HepG2 (cell line): ENCODE results near the gene PREX1. TPM values are rescaled to one million over a fixed set of nuclear protein-coding genes. Genes with fewer than 3 reads are reported as not detected.

ENCODE experiments used
- ATAC-seq: fragments of 200-7000 bp; cut with Tn5 transposase; 3 replicates; pipeline ENCODE4 v1.9.1; 2020; ENCODE audit warnings: mild to moderate bottlenecking, moderate library complexity
- BruUV-seq: library from RNA; stranded (reverse); fragments of 400-500 nt; replicated peaks from 2 replicates; lab custom pipeline; 2021; lab: Mats Ljungman, UMichigan
- CTCF ChIA-PET: fragments of 300-600 bp; formaldehyde crosslinking; extraction: SDS; loops from one replicate; lab custom pipeline; 2021; ENCODE audit warnings: low total read pairs, inconsistent platforms, low intra/inter-chr PET ratio; lab: Yijun Ruan, JAX
- POLR2A ChIA-PET: fragments of 350-600 bp; sonication (Branson Sonifier 250); formaldehyde crosslinking; loops from one replicate; lab custom pipeline; 2020; ENCODE audit warnings: antibody characterized with exemption, inconsistent platforms; lab: Yijun Ruan, JAX
- DNase-seq: peaks from one replicate; pipeline ENCODE4 v3.0.0-alpha.2; 2015; ENCODE audit warnings: low spot score
- FAIRE-seq: peaks from 3 replicates; lab custom pipeline; 2011; peaks lifted over from hg19 to GRCh38; lab: Jason Lieb, UNC
- H2AFZ ChIP-seq: one replicate; pipeline ENCODE4 v1.6.1; 2011; ENCODE audit warnings: low read length, inconsistent platforms
- H3K27ac ChIP-seq: fragments of 300-600 bp; 3 replicates; pipeline ENCODE4 v1.8.0; 2011; ENCODE audit warnings: mixed run types, mild to moderate bottlenecking, mixed read lengths, low read length, inconsistent platforms; ENCODE audit not compliant: insufficient read depth; ENCODE audit errors: extremely low read length
- H3K27me3 ChIP-seq, 2 experiments: fragments of 200-600 bp in 1 of 2; 2 replicates in 1 of 2; 3 replicates in 1 of 2; pipeline versions ENCODE4 v1.6.0 to v1.8.0; 2011; ENCODE audit warnings: low read length in 2 of 2, mild to moderate bottlenecking in 2 of 2, moderate library complexity in 2 of 2, inconsistent platforms in 1 of 2; ENCODE audit not compliant: insufficient read depth in 2 of 2, control insufficient read depth in 1 of 2
- H3K36me3 ChIP-seq, 2 experiments: fragments of 200-600 bp in 1 of 2; replicated peaks in 1 of 2; 2 replicates in 1 of 2; 3 replicates in 1 of 2; pipeline versions ENCODE4 v1.5.1 to v1.8.0; 2011; ENCODE audit warnings: low read length in 2 of 2, inconsistent platforms in 1 of 2; ENCODE audit not compliant: insufficient read depth in 2 of 2, control insufficient read depth in 1 of 2
- H3K4me1 ChIP-seq: 2 replicates; pipeline ENCODE4 v1.5.1; 2012; ENCODE audit warnings: low read length, inconsistent platforms; ENCODE audit not compliant: insufficient read depth
- H3K4me2 ChIP-seq: 2 replicates; pipeline ENCODE4 v1.6.0; 2011; ENCODE audit warnings: low read depth, low read length, inconsistent platforms
- H3K4me3 ChIP-seq, 3 experiments: fragments of 200-600 bp in 1 of 3; sonication (generic), shearing (Covaris generic) in 1 of 3; replicated peaks in 1 of 3; 2 replicates each; pipeline ENCODE4 v1.5.1; 2011 to 2016; ENCODE audit warnings: low read length in 3 of 3, inconsistent platforms in 2 of 3, low read depth in 2 of 3, mild to moderate bottlenecking in 2 of 3, control low read depth in 1 of 3, mixed read lengths in 1 of 3; ENCODE audit not compliant: insufficient read depth in 1 of 3
- H3K79me2 ChIP-seq: one replicate; pipeline ENCODE4 v1.6.1; 2011; ENCODE audit warnings: low read length, inconsistent platforms; ENCODE audit not compliant: insufficient read depth
- H3K9ac ChIP-seq: 2 replicates; pipeline ENCODE4 v1.6.0; 2011; ENCODE audit warnings: mild to moderate bottlenecking, low read depth, low read length, inconsistent platforms; ENCODE audit not compliant: insufficient read depth
- H3K9me3 ChIP-seq: 2 replicates; pipeline ENCODE4 v1.5.1; 2012; ENCODE audit warnings: mild to moderate bottlenecking, low read length
- H4K20me1 ChIP-seq: 2 replicates; pipeline ENCODE4 v1.6.0; 2011; ENCODE audit warnings: inconsistent platforms, mild to moderate bottlenecking, low read length, moderate library complexity; ENCODE audit not compliant: insufficient read depth
- ELF4 ChIP-seq: sonication (generic); formaldehyde crosslinking; IDR thresholded peaks from 2 replicates; pipeline ENCODE4 v1.5.0; 2020; ENCODE audit warnings: missing genetic modification reagents, mild to moderate bottlenecking, moderate library complexity, borderline replicate concordance
- TCF7L2 ChIP-seq: IDR thresholded peaks from 2 replicates; pipeline ENCODE4 v1.6.1; 2011; ENCODE audit warnings: mild to moderate bottlenecking, low read depth, low read length, moderate library complexity
- ZNF17 ChIP-seq: sonication (generic); formaldehyde crosslinking; IDR thresholded peaks from 2 replicates; pipeline ENCODE4 v1.5.0; 2020; ENCODE audit warnings: mild to moderate bottlenecking, missing genetic modification reagents
- ZNF768 ChIP-seq: sonication (generic); formaldehyde crosslinking; IDR thresholded peaks from 2 replicates; pipeline ENCODE4 v1.4.0; 2020; ENCODE audit warnings: missing genetic modification reagents
- WGBS: methylation state at CpG from one replicate; pipeline ENCODE4 v1.1.6; 2017; ENCODE audit warnings: low lambda C conversion rate; 5-methylcytosine and 5-hydroxymethylcytosine counted together
- in situ Hi-C: cut with HindIII; loops from 2 replicates; pipeline ENCODE4 v1.10.0; 2017; ENCODE audit warnings: low pct_unique_long_range_greater_than_20kb; ENCODE audit not compliant: extremely low pct_ligation_motif_present
- intact Hi-C: fragments of 100-400 bp; cut with micrococcal nuclease; formaldehyde crosslinking; loops from one replicate; pipeline ENCODE4 v1.10.0; 2022; ENCODE audit not compliant: unreplicated experiment
- polyA plus RNA-seq, 8 experiments: library from polyadenylated mRNA; depleted of rRNA in 3 of 8; stranded (reverse) in 7 of 8; unstranded in 1 of 8; fragments of >200 nt; fragmentation: Illumina TruSeq in 4 of 8; extraction: Trizol in 4 of 8; gene quantifications; 2 replicates each; pipeline versions ENCODE4 v1.2.1 to v1.2.3, GENCODE V29; 2011 to 2016; ENCODE audit warnings: low read depth in 4 of 8, missing spikeins in 1 of 8, mixed read lengths in 1 of 8; ENCODE audit not compliant: insufficient read depth in 1 of 8
- total RNA-seq, 5 experiments: library from RNA; depleted of rRNA; stranded (reverse); fragments of >200 nt; fragmentation: Illumina TruSeq; extraction: Trizol; gene quantifications; 2 replicates each; pipeline ENCODE4 v1.2.3, GENCODE V29; 2016; ENCODE audit warnings: low read depth in 1 of 5
- TF ChIP-seq, protein P1 (sequence below): sonication (generic); formaldehyde crosslinking; IDR thresholded peaks from 2 replicates; pipeline ENCODE4 v1.8.0; 2022; ENCODE audit warnings: mild to moderate bottlenecking, missing genetic modification reagents, borderline replicate concordance

PREX1 gene
- total and polyA plus RNA-seq, 2 of the 13 experiments (the other 11 are each of a cell fraction or from before 2014, with no cell fraction given), result 0.02 to 0.04 TPM

DNA sequence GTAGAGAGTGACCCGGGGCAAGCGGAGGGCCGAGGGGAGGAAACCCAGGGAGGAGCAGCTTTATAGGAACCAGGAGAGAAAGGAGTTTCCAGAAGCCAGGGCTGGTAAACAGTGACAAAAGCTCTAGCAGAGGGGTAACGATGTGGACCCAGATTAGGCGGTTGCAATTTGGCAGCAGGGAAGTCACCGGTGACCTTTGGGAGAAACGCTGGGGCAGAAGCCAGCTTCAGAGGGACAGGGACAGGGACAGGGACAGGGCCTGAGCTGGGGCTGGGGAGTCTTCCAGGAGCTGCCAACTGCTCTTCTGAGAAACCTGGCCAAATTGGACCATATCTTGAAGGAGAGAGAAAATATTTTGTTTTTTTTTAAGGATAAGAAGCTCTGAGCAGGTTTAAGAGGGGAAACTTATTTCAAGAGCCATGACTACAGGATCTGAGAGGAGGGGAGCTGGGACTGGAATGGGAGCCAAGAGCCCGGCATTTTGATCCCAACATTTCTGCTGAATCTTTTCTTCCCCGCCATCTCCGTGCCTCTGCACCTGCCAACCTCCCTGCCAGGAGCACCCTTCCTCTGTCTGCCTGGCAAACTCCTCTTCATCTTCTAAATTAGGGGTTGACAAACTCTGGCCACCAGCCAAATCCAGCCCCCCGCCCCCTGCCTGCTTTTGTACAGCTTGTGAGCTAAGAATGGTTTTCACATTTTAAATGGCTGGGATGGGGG lies 22.6 kb upstream of the PREX1 start:
- H3K36me3 ChIP-seq, result no peaks in the 10 kb centered on the region
- DNase-seq (no peak), ATAC-seq (peak; percentile 21; the same call in 1 of the 3 replicates)
- WGBS, result 35% methylated on average over 11 of the region's 11 CpGs
- no peak overlapping the region for H3K4me2 ChIP-seq
- no peak overlapping the region for H3K27ac ChIP-seq
- H4K20me1 ChIP-seq, result no peaks in the 10 kb centered on the region
- BruUV-seq, result no TSS peak
- H3K27me3 ChIP-seq, result peaks cover 5 to 23% of the 10 kb centered on the region in 2 experiments; a peak in 4 of 5 replicates
- intact Hi-C loops, result no loop called here
- H3K4me1 ChIP-seq, result peaks cover 21% of the 10 kb centered on the region
- no peak overlapping the region for H3K4me3 ChIP-seq
- TF ChIP-seq TCF7L2, result no peak
- TF ChIP-seq ELF4 (CRISPR knock-in tag), result peak; percentile 29; the same call in 1 of the 2 replicates
- TF ChIP-seq, all 625 proteins: peak for 1
- Histone ChIP-seq H3K79me2 (no peaks in the 10 kb centered on the region), H3K9me3 (no peaks in the 10 kb centered on the region), H2AFZ (no peak overlapping the region), H3K9ac (no peak overlapping the region)
- no peak for FAIRE-seq
- in situ Hi-C loops, result no loop called here
- ChIA-PET CTCF (no interaction called here), POLR2A (no interaction called here)

DNA sequence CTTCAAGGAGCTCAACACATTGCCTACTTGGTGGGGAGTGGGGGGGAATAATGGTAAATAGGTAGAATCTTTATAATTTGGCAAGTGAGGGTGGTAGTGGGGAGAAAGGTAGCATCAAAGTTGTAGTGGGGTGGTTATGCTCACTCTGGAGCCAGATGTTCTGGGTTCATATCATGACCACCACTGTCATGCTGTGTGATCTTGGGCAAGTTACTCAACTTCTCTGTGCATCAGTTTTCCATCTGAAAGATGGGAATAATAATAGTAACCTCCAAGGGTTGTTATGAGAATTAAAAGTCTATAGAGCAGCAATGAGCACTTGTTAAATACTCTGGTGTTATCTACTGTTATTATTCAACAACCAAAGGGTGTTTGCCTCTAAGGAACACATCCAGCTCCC lies 22.0 kb upstream of the PREX1 start:
- Histone ChIP-seq H3K79me2 (no peaks in the 10 kb centered on the region), H2AFZ (no peak overlapping the region), H3K9ac (no peak overlapping the region), H4K20me1 (no peaks in the 10 kb centered on the region), H3K27me3 (peaks cover 5 to 23% of the 10 kb centered on the region in 2 experiments; a peak in 4 of 5 replicates), H3K4me3 (no peak overlapping the region), H3K9me3 (no peaks in the 10 kb centered on the region), H3K4me1 (peaks cover 21% of the 10 kb centered on the region), H3K36me3 (no peaks in the 10 kb centered on the region)
- POLR2A ChIA-PET, result no interaction called here
- in situ Hi-C loops (no loop called here), intact Hi-C loops (no loop called here)
- TF ChIP-seq, protein P1, sequence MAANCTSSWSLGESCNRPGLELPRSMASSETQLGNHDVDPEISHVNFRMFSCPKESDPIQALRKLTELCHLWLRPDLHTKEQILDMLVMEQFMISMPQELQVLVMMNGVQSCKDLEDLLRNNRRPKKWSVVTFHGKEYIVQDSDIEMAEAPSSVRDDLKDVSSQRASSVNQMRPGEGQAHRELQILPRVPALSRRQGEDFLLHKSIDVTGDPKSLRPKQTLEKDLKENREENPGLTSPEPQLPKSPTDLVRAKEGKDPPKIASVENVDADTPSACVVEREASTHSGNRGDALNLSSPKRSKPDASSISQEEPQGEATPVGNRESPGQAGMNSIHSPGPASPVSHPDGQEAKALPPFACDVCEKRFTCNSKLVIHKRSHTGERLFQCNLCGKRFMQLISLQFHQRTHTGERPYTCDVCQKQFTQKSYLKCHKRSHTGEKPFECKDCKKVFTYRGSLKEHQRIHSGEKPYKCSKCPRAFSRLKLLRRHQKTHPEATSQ, result no peak
- TF ChIP-seq ZNF17 (CRISPR knock-in tag) (no peak), ZNF768 (CRISPR knock-in tag) (peak; percentile 70; the same call in 1 of the 2 replicates)
- TF ChIP-seq, all 625 proteins: peak for 1
- no TSS peak for BruUV-seq
- FAIRE-seq, result no peak
- H3K27ac ChIP-seq, result no peak overlapping the region
- DNase-seq, result no peak
- no peak for ATAC-seq
- CTCF ChIA-PET, result no interaction called here
- no peak overlapping the region for H3K4me2 ChIP-seq
